T-helper 2 cell treated with Interferon-gamma antibody and Interleukin-4, amounts not matched to agents 100 ng/mL and 5 ng/mL, for 36 hours (primary cell): ENCODE measurements around the gene ITPK1. TPM values are rescaled to one million over a fixed set of nuclear protein-coding genes. Genes with fewer than 3 reads are reported as not detected.
"Not testable (repeated sequence)": the region's sequence is repeated elsewhere in the genome, so short reads cannot be mapped to it uniquely, and the experiment has no call there.

Experiments used
- intact Hi-C: fragments of 100-400 bp; cut with micrococcal nuclease; formaldehyde crosslinking; loops from one replicate; pipeline ENCODE4 v1.15.1; 2023
- total RNA-seq: library from RNA; stranded (reverse); gene quantifications from 2 replicates; pipeline ENCODE4 v1.2.3, GENCODE V29; 2022

Gene ITPK1
- total RNA-seq = 80.6 and 84.1 TPM in 2 replicates

- intact Hi-C loops = loop anchor here (1.0 kb wide), 2 partner anchors 69 to 91 kb away; partner anchors contain the start of genes GON7, LYSET and UBR7
Measured at GRCh38 chr14:93115821-93116675, at the start of gene ITPK1. TSS of gene ITPK1 (minus strand) at chr14:93115925. CDS start at chr14:93115163, 762 bp downstream.

- intact Hi-C loops = no loop called here
Measured at GRCh38 chr14:93163564-93163963, 47.8 kb upstream of the ITPK1 start.

- intact Hi-C loops = no loop called here
Measured at GRCh38 chr14:93161411-93161940, 45.8 kb upstream of the ITPK1 start.

- intact Hi-C loops = no loop called here
Measured at GRCh38 chr14:93160353-93160801, 44.7 kb upstream of the ITPK1 start.

GRCh38 chr14:93159625-93160352 lies 44.1 kb upstream of the ITPK1 start:
- intact Hi-C loops = not testable (repeated sequence)

GRCh38 chr14:93158349-93158748 lies 42.6 kb upstream of the ITPK1 start:
- intact Hi-C loops = not testable (repeated sequence)

- intact Hi-C loops = no loop called here
Measured at GRCh38 chr14:93156693-93157369, 41.1 kb upstream of the ITPK1 start.

- intact Hi-C loops = no loop called here
Measured at GRCh38 chr14:93155667-93156066, 39.9 kb upstream of the ITPK1 start.

- intact Hi-C loops = no loop called here
Measured at GRCh38 chr14:93153121-93153520, 37.4 kb upstream of the ITPK1 start.

GRCh38 chr14:93150227-93151208 lies 34.8 kb upstream of the ITPK1 start:
- intact Hi-C loops = no loop called here

- intact Hi-C loops = no loop called here
Measured at GRCh38 chr14:93148979-93149378, 33.3 kb upstream of the ITPK1 start.

GRCh38 chr14:93146119-93146518 lies 30.4 kb upstream of the ITPK1 start:
- intact Hi-C loops = no loop called here

GRCh38 chr14:93142854-93143652 lies 27.3 kb upstream of the ITPK1 start:
- intact Hi-C loops = no loop called here

- intact Hi-C loops = loop anchor here (10.0 kb wide), 1 partner anchor 103 kb away; no protein-coding TSS in a partner anchor
Measured at GRCh38 chr14:93137864-93138263, 22.1 kb upstream of the ITPK1 start.

GRCh38 chr14:93136508-93136907 lies 20.8 kb upstream of the ITPK1 start:
- intact Hi-C loops = loop anchor here (10.0 kb wide), 1 partner anchor 102 kb away; no protein-coding TSS in a partner anchor

- intact Hi-C loops = loop anchor here (10.0 kb wide), 1 partner anchor 101 kb away; no protein-coding TSS in a partner anchor
Measured at GRCh38 chr14:93136009-93136408, 20.3 kb upstream of the ITPK1 start.

- intact Hi-C loops = loop anchor here (10.0 kb wide), 1 partner anchor 101 kb away; no protein-coding TSS in a partner anchor
Measured at GRCh38 chr14:93135399-93135798, 19.7 kb upstream of the ITPK1 start.

GRCh38 chr14:93133464-93133863 lies 17.7 kb upstream of the ITPK1 start:
- intact Hi-C loops = loop anchor here (10.0 kb wide), 1 partner anchor 99 kb away; no protein-coding TSS in a partner anchor
